Sigmoid colon (tissue), 7 donors: ENCODE measurements around the gene GPRIN1. TPM values are rescaled to one million over a fixed set of nuclear protein-coding genes. Genes with fewer than 3 reads are reported as not detected.
A peak's percentile ranks its signal among the peaks of the same experiment; 100 is the strongest.

Source experiments
- DNase-seq: peaks from one replicate; pipeline ENCODE4 v3.0.0-alpha.2; 2019
- H3K27ac ChIP-seq, 4 donors: fragments of 200-600 bp; sonication (generic); one replicate each; pipeline ENCODE4 v1.5.1; 2016 to 2019; ENCODE audit warnings: mild to moderate bottlenecking in 1 of 4
- H3K27me3 ChIP-seq, 3 donors: fragments of 200-600 bp; sonication (generic); one replicate each; pipeline ENCODE4 v1.5.1; 2019; ENCODE audit warnings: mild to moderate bottlenecking in 1 of 3
- H3K36me3 ChIP-seq, 4 donors: fragments of 200-600 bp; sonication (generic); one replicate each; pipeline ENCODE4 v1.5.1; 2016 to 2019
- H3K4me1 ChIP-seq, 4 donors: fragments of 200-600 bp; sonication (generic); one replicate each; pipeline ENCODE4 v1.5.1; 2017 to 2019
- H3K4me3 ChIP-seq, 4 donors: fragments of 200-600 bp; sonication (generic); one replicate each; pipeline ENCODE4 v1.5.1; 2017 to 2019; ENCODE audit warnings: mild to moderate bottlenecking in 2 of 4, moderate library complexity in 1 of 4
- H3K9me3 ChIP-seq, 4 donors: fragments of 200-600 bp in 3 of 4; sonication (generic) in 3 of 4; one replicate each; pipeline versions ENCODE4 v1.5.1 to v1.6.1; 2013 to 2019
- EP300 ChIP-seq, 4 donors: sonication (generic); formaldehyde crosslinking; IDR thresholded peaks; one replicate each; pipeline ENCODE4 v1.6.1; 2017; ENCODE audit warnings: antibody characterized with exemption in 4 of 4
- POLR2A ChIP-seq, 2 donors: fragments of 450-650 bp; IDR thresholded peaks; one replicate each; pipeline ENCODE4 v1.6.1; 2016; ENCODE audit warnings: antibody characterized with exemption in 2 of 2, mild to moderate bottlenecking in 2 of 2, moderate library complexity in 2 of 2
- POLR2AphosphoS5 ChIP-seq, 4 donors: sonication (generic); formaldehyde crosslinking; IDR thresholded peaks; one replicate each; pipeline ENCODE4 v1.6.1; 2017; ENCODE audit warnings: antibody characterized with exemption in 4 of 4
- WGBS, 2 donors: extraction: QIAGEN DNeasy Blood & Tissue Kit; methylation state at CpG; one replicate each; pipeline ENCODE4 v1.1.7; 2013; 5-methylcytosine and 5-hydroxymethylcytosine counted together
- intact Hi-C: fragments of 100-400 bp; cut with DNase I; formaldehyde crosslinking; loops from one replicate; pipeline ENCODE4 v1.15.1; 2023
- polyA plus RNA-seq, 3 donors: library from polyadenylated mRNA; stranded (reverse); fragments of 200-250 nt; gene quantifications; one replicate each; pipeline ENCODE4 v1.2.3, GENCODE V29; 2013
- total RNA-seq, 4 donors: library from RNA; depleted of rRNA; stranded (reverse); fragments of >200 nt; gene quantifications; one replicate each; pipeline ENCODE4 v1.1.0, GENCODE V29; 2016
- TF ChIP-seq, protein P1 (sequence below), 4 experiments: fragments of 450-650 bp in 3 of 4; fragments of 200-600 bp in 1 of 4; IDR thresholded peaks; one replicate each; pipeline ENCODE4 v1.5.1; 2016 to 2019; ENCODE audit warnings: antibody characterized with exemption in 4 of 4, mild to moderate bottlenecking in 3 of 4, moderate library complexity in 2 of 4
- donor health status: healthy with polysubstance abuse.
- donor health status: Bipolar disorder and iron deficiency.
- donor health status: healthy.

The GPRIN1 gene
- total and polyA plus RNA-seq, 7 donors = 0.33 to 1.6 (median 0.69) TPM

GRCh38 chr5:176596689-176597416 is 13.1 kb downstream of the GPRIN1 start:
- WGBS, 2 donors = 3 to 4% methylated on average over 98 of the region's 98 CpGs
- H3K4me1 ChIP-seq = peaks cover 0 to 13% (median 9%) of the 10 kb centered on the region in 4 donors
- H3K27ac ChIP-seq = no peak overlapping the region
- H3K9me3 ChIP-seq = no peaks in the 10 kb centered on the region
- no peak for DNase-seq
- TF ChIP-seq, protein P1, sequence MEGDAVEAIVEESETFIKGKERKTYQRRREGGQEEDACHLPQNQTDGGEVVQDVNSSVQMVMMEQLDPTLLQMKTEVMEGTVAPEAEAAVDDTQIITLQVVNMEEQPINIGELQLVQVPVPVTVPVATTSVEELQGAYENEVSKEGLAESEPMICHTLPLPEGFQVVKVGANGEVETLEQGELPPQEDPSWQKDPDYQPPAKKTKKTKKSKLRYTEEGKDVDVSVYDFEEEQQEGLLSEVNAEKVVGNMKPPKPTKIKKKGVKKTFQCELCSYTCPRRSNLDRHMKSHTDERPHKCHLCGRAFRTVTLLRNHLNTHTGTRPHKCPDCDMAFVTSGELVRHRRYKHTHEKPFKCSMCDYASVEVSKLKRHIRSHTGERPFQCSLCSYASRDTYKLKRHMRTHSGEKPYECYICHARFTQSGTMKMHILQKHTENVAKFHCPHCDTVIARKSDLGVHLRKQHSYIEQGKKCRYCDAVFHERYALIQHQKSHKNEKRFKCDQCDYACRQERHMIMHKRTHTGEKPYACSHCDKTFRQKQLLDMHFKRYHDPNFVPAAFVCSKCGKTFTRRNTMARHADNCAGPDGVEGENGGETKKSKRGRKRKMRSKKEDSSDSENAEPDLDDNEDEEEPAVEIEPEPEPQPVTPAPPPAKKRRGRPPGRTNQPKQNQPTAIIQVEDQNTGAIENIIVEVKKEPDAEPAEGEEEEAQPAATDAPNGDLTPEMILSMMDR (IDR thresholded peaks at IDR 0.05) = peak in 1 of 4 experiments; percentile 9
- TF ChIP-seq POLR2A (IDR thresholded peaks at IDR 0.05) = no peak
- intact Hi-C loops = no loop called here
- H3K4me3 ChIP-seq = peak overlapping the region in 3 of 4 donors; percentile 30 to 48 (median 46)
- H3K36me3 ChIP-seq = no peaks in the 10 kb centered on the region
- peaks cover 5 to 37% (median 8%) of the 10 kb centered on the region in 3 donors for H3K27me3 ChIP-seq

GRCh38 chr5:176596069-176596644 is 13.8 kb downstream of the GPRIN1 start:
- H3K36me3 ChIP-seq = no peaks in the 10 kb centered on the region
- H3K9me3 ChIP-seq = no peaks in the 10 kb centered on the region
- H3K4me1 ChIP-seq = peaks cover 0 to 13% (median 9%) of the 10 kb centered on the region in 4 donors
- no peak overlapping the region for H3K27ac ChIP-seq
- peak overlapping the region in 2 of 4 donors; percentile 46 to 48 for H3K4me3 ChIP-seq
- DNase-seq = no peak
- TF ChIP-seq, protein P1 (IDR thresholded peaks at IDR 0.05) = no peak
- TF ChIP-seq POLR2A (IDR thresholded peaks at IDR 0.05) (no peak), EP300 (IDR thresholded peaks at IDR 0.05) (no peak)
- WGBS, 2 donors = 77 to 83% methylated on average over 23 of the region's 23 CpGs
- peaks cover 5 to 37% (median 8%) of the 10 kb centered on the region in 3 donors for H3K27me3 ChIP-seq
- intact Hi-C loops = no loop called here

GRCh38 chr5:176595386-176595943 is 14.5 kb downstream of the GPRIN1 start:
- no peak overlapping the region for H3K4me3 ChIP-seq
- peaks cover 5 to 37% (median 8%) of the 10 kb centered on the region in 3 donors for H3K27me3 ChIP-seq
- no peak overlapping the region for H3K27ac ChIP-seq
- 70 to 83% methylated on average over 11 of the region's 11 CpGs for WGBS, 2 donors
- H3K4me1 ChIP-seq = peaks cover 0 to 13% (median 9%) of the 10 kb centered on the region in 4 donors
- TF ChIP-seq, protein P1 (IDR thresholded peaks at IDR 0.05) = no peak
- TF ChIP-seq EP300 (IDR thresholded peaks at IDR 0.05) = no peak
- TF ChIP-seq POLR2A (IDR thresholded peaks at IDR 0.05) = no peak
- no peak for TF ChIP-seq POLR2AphosphoS5 (IDR thresholded peaks at IDR 0.05)
- intact Hi-C loops = no loop called here
- no peak for DNase-seq
- no peaks in the 10 kb centered on the region for H3K36me3 ChIP-seq
- H3K9me3 ChIP-seq = no peaks in the 10 kb centered on the region

DNA sequence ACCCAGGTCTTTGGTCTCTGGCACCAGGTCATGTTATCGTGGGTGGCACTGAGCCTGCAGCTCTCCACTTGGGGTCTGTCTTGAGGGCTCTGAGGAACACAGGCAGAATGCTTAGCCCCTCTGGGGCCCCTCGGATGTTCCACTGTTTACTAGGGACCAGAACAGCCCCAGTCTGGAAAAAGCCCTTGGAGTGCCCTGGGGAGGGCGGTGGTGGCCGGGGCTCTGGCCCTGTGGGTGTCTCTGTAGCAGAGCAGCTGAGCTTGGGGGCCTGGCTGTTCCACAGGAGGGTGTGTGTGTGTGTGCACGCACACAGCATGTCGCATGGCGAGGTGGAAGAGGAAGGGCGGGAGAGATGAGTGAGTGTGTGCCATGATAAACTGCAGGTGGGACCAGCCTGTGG is 15.4 kb downstream of the GPRIN1 start:
- TF ChIP-seq POLR2AphosphoS5 (IDR thresholded peaks at IDR 0.05) = no peak
- no peak for TF ChIP-seq EP300 (IDR thresholded peaks at IDR 0.05)
- no peak for TF ChIP-seq POLR2A (IDR thresholded peaks at IDR 0.05)
- TF ChIP-seq, protein P1 (IDR thresholded peaks at IDR 0.05) = no peak
- no peak overlapping the region for H3K27ac ChIP-seq
- 91 to 93% methylated on average over 8 of the region's 8 CpGs for WGBS, 2 donors
- intact Hi-C loops = no loop called here
- peaks cover 5 to 37% (median 8%) of the 10 kb centered on the region in 3 donors for H3K27me3 ChIP-seq
- no peak for DNase-seq
- H3K36me3 ChIP-seq = no peaks in the 10 kb centered on the region
- no peaks in the 10 kb centered on the region for H3K9me3 ChIP-seq
- peaks cover 0 to 13% (median 9%) of the 10 kb centered on the region in 4 donors for H3K4me1 ChIP-seq
- H3K4me3 ChIP-seq = no peak overlapping the region
